ENCODE results near the gene MNDA.
"Not testable (repeated sequence)": the region's sequence is repeated elsewhere in the genome, so short reads cannot be mapped to it uniquely, and the experiment has no call there.

The MNDA gene

DNA sequence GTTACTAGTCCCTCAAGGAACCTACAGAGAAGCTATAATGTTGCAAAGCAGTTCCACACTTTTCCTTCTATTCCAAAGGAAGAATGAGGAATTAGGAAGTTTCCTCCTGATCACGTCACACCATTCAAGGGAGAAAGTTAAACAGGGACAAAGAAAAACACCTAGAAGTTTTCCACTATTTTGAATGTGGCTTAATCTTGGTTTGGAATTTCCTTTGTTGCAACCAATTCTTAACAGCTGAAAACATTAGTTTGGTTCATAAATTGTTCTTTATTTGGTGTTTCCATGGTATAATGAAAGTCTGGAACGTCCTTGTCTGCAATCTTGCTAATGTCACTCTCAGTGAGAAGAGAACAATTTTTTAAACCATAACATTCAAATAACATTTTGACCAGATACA, 8.4 kb downstream of the MNDA start:
- no peak for DNase-seq

DNA sequence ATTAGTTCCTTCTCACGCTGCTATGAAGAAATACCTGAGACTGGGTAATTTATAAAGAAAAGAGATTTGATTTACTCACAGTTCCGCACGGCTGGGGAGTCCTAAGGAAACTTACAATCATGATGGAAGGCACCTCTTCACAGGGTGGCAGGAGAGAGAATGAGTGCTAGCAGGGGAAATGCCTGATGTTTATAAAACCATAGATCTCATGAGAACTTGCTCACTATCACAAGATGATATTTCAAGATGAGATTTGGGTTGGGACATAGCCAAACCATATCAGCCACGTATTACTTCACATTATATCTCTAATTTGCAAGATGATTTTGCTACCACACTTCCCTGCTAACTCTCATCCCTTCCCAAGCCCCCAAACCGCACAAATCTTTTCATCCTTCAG, 9.1 kb downstream of the MNDA start:
- DNase-seq = no peak

DNA sequence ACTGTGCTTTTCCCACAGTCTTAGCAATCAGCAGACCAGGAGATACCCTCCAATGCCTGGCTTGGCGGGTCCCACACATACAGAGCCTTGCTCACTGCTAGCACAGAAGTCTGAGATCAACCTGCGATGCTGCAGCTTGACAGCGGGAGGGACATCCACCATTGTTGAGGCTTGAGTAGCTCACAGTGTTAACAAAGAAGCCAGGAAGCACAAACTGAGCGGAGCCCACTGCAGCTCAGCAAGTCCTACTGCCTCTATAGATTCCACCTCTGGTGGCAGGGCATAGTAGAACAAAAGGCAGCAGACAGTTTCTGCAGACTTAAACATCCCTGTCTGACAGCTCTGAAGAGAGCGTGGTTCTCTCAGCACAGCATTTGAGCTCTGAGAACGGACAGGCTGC, 33.4 kb downstream of the MNDA start:
- no peak for DNase-seq

DNA sequence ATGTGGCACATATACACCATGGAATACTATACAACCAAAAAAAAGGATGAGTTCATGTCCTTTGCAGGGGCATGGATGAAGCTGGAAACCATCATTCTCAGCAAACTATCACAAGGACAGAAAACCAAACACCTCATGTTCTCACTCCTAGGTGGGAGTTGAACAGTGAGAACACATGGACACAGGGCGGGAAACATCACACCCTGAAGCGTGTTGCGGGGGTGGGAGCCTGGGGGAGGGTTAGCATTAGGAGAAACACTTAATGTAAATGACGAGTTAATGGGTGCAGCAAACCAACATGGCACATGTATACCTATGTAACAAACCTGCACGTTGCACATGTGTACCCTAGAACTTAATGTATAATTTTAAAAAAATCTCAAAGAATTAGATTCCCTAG, 39.3 kb downstream of the MNDA start:
- not testable (repeated sequence) for DNase-seq

DNA sequence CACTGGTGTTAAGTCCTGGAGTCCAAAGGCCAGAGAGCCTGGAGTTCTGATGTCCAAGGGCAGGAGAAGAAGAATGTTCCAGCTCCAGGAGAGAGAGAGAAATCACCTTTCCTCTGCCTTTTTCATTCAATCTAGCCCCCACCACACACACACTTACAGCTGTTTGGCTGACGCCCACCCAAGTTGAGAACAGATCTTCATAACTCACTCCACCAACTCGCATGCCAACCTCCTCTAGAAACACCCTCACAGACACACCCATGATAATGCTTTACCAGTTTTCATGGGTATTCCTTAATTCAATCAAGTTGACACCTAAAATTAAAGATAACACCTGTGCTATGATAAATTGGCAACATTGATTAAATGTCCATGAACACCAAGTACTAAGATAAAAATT, 42.0 kb downstream of the MNDA start:
- DNase-seq = no peak

DNA sequence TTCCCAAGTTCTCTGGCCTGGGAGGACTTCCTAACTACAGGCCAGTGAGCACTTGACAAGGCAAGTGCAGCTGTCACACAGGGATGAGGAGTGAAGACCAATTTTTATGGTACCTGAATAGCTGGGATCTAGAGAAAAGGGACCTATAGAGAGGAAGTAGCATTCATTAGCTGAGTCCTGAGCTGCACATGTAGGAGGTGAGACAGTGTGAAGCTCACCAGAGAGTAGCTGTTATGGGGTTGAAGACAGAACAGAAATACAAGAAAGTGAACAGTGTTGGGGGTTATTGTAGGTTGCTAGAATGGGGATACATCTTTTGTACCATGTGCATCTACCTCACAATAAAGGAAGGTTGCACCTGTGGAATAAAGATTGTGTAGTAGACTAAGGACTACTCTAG, 62.5 kb downstream of the MNDA start:
- DNase-seq = no peak

DNA sequence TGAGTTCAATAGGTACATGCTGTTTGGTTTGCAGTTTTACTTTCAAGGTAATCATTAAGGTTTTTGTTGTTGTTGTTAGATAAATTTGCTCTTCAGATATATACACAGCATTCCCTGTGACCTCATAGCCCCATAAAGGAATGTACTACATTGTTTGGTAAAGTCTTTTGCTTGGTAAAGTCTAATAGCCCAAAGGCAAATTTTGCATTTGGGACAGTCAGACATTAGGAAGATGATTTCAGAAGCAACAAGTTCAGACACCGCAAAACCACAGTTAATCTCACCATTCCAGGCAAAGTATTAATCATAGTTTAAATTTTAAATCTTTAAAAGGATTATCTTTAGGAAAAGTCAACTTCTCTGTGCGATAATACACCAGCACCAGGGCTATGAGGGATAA, 67.6 kb downstream of the MNDA start:
- DNase-seq = no peak
